HepG2 (cell line): Measurements from ENCODE around the gene DAO.

Source experiments
- RAD21 ChIP-seq: fragments of 450-650 bp; formaldehyde crosslinking; IDR thresholded peaks from 2 replicates; pipeline ENCODE4 v1.5.0; 2020; ENCODE audit warnings: mild to moderate bottlenecking
- SMAD3 ChIP-seq: sonication (generic); formaldehyde crosslinking; IDR thresholded peaks from 2 replicates; pipeline ENCODE4 v1.4.0; 2020; ENCODE audit warnings: missing genetic modification reagents
- TF ChIP-seq, protein P1 (sequence below): sonication (generic); formaldehyde crosslinking; IDR thresholded peaks from 2 replicates; pipeline ENCODE4 v1.4.0; 2020; ENCODE audit warnings: missing genetic modification reagents

DNA sequence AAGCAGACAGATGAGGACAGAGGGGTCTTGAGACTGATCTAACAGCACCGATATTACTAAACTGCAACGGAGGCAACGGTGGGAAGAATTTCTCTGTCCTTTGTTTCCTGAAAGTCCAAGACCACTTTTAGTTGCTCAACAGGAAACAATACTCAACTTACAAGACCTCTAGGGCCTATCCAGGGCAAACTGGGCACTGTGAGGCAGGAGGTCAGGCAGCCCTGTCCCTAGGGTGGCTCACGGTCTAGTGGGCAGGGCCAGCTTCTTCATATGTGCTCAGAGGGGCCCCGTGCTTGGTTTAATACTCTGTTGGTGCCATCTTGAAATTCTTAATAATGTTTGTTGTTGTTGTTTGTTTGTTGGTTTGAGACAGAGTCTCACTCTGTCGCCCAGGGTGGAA, 36.7 kb upstream of the DAO start:
- no peak for TF ChIP-seq SMAD3 (CRISPR knock-in tag)
- TF ChIP-seq, protein P1, sequence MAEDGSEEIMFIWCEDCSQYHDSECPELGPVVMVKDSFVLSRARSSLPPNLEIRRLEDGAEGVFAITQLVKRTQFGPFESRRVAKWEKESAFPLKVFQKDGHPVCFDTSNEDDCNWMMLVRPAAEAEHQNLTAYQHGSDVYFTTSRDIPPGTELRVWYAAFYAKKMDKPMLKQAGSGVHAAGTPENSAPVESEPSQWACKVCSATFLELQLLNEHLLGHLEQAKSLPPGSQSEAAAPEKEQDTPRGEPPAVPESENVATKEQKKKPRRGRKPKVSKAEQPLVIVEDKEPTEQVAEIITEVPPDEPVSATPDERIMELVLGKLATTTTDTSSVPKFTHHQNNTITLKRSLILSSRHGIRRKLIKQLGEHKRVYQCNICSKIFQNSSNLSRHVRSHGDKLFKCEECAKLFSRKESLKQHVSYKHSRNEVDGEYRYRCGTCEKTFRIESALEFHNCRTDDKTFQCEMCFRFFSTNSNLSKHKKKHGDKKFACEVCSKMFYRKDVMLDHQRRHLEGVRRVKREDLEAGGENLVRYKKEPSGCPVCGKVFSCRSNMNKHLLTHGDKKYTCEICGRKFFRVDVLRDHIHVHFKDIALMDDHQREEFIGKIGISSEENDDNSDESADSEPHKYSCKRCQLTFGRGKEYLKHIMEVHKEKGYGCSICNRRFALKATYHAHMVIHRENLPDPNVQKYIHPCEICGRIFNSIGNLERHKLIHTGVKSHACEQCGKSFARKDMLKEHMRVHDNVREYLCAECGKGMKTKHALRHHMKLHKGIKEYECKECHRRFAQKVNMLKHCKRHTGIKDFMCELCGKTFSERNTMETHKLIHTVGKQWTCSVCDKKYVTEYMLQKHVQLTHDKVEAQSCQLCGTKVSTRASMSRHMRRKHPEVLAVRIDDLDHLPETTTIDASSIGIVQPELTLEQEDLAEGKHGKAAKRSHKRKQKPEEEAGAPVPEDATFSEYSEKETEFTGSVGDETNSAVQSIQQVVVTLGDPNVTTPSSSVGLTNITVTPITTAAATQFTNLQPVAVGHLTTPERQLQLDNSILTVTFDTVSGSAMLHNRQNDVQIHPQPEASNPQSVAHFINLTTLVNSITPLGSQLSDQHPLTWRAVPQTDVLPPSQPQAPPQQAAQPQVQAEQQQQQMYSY (CRISPR knock-in tag): no peak
- no peak for TF ChIP-seq RAD21 (CRISPR knock-in tag)
